Calu3 (cell line): ENCODE data around the gene CNOT6. TPM values are rescaled to one million over a fixed set of nuclear protein-coding genes. Genes with fewer than 3 reads are reported as not detected.
"Not testable (repeated sequence)": the region's sequence is repeated elsewhere in the genome, so short reads cannot be mapped to it uniquely, and the experiment has no call there.

Experiments used
- BruUV-seq: library from RNA; stranded (reverse); fragments of 400-500 nt; replicated peaks from 2 replicates; lab custom pipeline; 2021; lab: Mats Ljungman, UMichigan
- CTCF ChIA-PET: fragments of 300-600 bp; sonication (Branson Sonifier 250); formaldehyde crosslinking; loops from one replicate; lab custom pipeline; 2022; ENCODE audit warnings: antibody characterized with exemption; lab: Charles Lee
- DNase-seq: peaks from one replicate; pipeline ENCODE4 v3.0.0; 2022
- H3K27ac Mint-ChIP-seq: one replicate; pipeline ENCODE4 v1.8.0; 2022; ENCODE audit warnings: mixed read lengths; ENCODE audit not compliant: unreplicated experiment
- H3K27me3 Mint-ChIP-seq: one replicate; pipeline ENCODE4 v1.8.0; 2022; ENCODE audit warnings: mixed read lengths; ENCODE audit not compliant: unreplicated experiment
- H3K36me3 Mint-ChIP-seq: one replicate; pipeline ENCODE4 v1.8.0; 2022; ENCODE audit warnings: mild to moderate bottlenecking, moderate library complexity, mixed read lengths; ENCODE audit not compliant: insufficient read depth, unreplicated experiment
- H3K4me1 Mint-ChIP-seq: one replicate; pipeline ENCODE4 v1.8.0; 2022; ENCODE audit warnings: mild to moderate bottlenecking, low read depth, mixed read lengths; ENCODE audit not compliant: unreplicated experiment
- H3K4me3 Mint-ChIP-seq: one replicate; pipeline ENCODE4 v1.8.0; 2022; ENCODE audit warnings: mild to moderate bottlenecking, low read depth, moderate library complexity, mixed read lengths; ENCODE audit not compliant: unreplicated experiment
- H3K9me3 Mint-ChIP-seq: one replicate; pipeline ENCODE4 v1.8.0; 2022; ENCODE audit warnings: low read depth, mixed read lengths; ENCODE audit not compliant: unreplicated experiment
- intact Hi-C: fragments of 100-400 bp; cut with micrococcal nuclease; formaldehyde crosslinking; loops from one replicate; pipeline ENCODE4 v1.10.0; 2022; ENCODE audit not compliant: unreplicated experiment
- total RNA-seq: library from RNA; stranded (reverse); gene quantifications from 2 replicates; pipeline ENCODE4 v1.2.3, GENCODE V29; 2022
- TF ChIP-seq, protein P1 (sequence below): fragments of 200-600 bp; IDR thresholded peaks from one replicate; pipeline ENCODE4 v1.8.0; 2022; ENCODE audit warnings: antibody characterized with exemption; ENCODE audit not compliant: unreplicated experiment

CNOT6 gene
- total RNA-seq, 1 experiment from 2014 or later = 57.1 TPM

DNA sequence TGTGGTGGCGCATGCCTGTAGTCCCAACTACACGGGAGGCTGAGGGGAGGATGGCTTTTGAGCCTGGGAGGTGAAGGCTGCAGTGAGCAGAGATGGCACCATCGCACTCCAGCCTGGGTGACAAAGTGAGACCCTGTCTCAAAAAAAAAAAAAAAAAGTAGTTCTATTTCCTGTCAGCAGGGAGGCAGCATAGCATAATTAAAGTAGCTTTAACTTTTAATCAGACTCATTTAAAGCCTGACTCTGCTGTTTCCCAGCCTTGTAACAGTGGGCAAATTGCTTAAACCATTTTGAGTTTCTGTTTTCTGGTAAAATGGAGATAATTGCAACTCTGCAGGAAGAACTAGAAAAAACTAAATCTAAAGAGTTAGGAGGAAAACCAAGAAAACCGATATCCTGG, 31.2 kb downstream of the CNOT6 start:
- no peak overlapping the region for H3K27ac Mint-ChIP-seq
- no peak overlapping the region for H3K4me3 Mint-ChIP-seq
- H3K27me3 Mint-ChIP-seq = no peaks in the 10 kb centered on the region
- CTCF ChIA-PET = no interaction called here
- peaks cover 5% of the 10 kb centered on the region for H3K36me3 Mint-ChIP-seq
- H3K9me3 Mint-ChIP-seq = no peaks in the 10 kb centered on the region
- TF ChIP-seq, protein P1, sequence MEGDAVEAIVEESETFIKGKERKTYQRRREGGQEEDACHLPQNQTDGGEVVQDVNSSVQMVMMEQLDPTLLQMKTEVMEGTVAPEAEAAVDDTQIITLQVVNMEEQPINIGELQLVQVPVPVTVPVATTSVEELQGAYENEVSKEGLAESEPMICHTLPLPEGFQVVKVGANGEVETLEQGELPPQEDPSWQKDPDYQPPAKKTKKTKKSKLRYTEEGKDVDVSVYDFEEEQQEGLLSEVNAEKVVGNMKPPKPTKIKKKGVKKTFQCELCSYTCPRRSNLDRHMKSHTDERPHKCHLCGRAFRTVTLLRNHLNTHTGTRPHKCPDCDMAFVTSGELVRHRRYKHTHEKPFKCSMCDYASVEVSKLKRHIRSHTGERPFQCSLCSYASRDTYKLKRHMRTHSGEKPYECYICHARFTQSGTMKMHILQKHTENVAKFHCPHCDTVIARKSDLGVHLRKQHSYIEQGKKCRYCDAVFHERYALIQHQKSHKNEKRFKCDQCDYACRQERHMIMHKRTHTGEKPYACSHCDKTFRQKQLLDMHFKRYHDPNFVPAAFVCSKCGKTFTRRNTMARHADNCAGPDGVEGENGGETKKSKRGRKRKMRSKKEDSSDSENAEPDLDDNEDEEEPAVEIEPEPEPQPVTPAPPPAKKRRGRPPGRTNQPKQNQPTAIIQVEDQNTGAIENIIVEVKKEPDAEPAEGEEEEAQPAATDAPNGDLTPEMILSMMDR = no peak
- intact Hi-C loops = no loop called here
- DNase-seq = no peak
- no TSS peak for BruUV-seq
- H3K4me1 Mint-ChIP-seq = peaks cover 24% of the 10 kb centered on the region

DNA sequence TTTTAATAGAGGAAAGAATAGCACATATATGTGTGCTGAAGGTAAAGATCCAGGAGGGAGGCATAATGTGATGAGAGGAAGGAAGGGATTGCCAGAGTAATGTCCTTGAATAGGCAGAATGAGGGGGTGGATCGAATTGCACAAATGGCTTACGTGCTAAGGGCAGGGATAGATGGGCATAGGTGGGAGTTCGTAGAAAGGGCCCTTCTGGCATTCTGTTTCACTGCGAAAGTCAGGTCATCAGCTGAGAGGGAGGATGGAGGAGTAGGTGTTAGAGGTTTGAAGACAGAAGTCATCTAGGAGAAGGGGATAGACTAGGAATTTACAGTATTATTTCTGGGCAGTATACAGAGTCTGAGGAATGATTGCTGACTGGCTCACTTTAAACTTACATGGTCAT, 32.1 kb downstream of the CNOT6 start:
- Mint-ChIP-seq H3K9me3 (no peaks in the 10 kb centered on the region), H3K27me3 (no peaks in the 10 kb centered on the region), H3K4me1 (peaks cover 24% of the 10 kb centered on the region), H3K4me3 (no peak overlapping the region), H3K36me3 (peaks cover 5% of the 10 kb centered on the region), H3K27ac (no peak overlapping the region)
- CTCF ChIA-PET = no interaction called here
- BruUV-seq = no TSS peak
- intact Hi-C loops = no loop called here
- DNase-seq = no peak
- TF ChIP-seq, protein P1 = no peak

DNA sequence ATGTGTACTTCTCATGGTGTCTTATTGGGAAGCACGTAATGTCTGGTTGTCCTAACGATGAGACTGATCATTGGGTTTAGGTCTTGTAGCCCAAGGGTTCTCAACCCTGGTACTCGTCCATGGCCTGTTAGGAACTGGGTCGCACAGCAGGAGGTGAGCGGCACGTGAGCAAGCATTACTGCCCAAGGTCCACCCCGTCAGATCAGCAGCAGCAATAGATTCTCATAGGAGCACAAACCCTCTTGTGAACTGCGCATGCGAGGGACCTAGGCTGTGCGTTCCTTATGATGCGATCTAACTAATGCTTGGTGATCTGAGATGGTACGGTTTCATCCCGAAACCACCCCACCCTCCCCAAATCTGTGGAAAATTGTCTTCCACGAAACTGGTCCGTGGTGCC, 33.5 kb downstream of the CNOT6 start:
- TF ChIP-seq, protein P1 = no peak
- CTCF ChIA-PET = no interaction called here

DNA sequence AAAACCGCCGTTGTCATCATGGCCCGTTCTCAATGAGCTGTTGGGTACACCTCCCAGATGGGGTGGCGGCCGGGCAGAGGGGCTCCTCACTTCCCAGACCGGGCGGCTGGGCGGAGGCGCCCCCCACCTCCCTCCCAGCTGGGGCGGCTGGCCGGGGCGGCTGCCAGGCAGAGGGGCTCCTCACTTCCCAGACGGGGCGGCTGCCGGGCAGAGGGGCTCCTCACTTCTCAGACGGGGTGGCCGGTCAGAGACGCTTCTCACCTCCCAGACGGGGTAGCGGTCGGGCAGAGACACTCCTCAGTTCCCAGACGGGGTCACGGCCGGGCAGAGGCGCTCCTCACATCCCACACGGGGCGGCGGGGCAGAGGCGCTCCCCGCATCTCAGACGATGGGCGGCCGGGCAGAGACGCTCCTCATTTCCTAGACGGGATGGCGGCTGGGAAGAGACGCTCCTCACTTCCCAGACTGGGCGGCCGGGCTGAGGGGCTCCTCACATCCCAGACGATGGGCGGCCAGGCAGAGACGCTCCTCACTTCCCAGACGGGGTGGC, 36.9 kb downstream of the CNOT6 start:
- peaks cover 20% of the 10 kb centered on the region for H3K36me3 Mint-ChIP-seq
- not testable (repeated sequence) for H3K4me1 Mint-ChIP-seq, BruUV-seq

More for the DNA sequence above, 33.5 kb downstream of the CNOT6 start:
- Mint-ChIP-seq H3K27me3 (no peaks in the 10 kb centered on the region), H3K9me3 (no peaks in the 10 kb centered on the region), H3K4me3 (no peak overlapping the region), H3K27ac (no peak overlapping the region), H3K4me1 (peaks cover 19% of the 10 kb centered on the region), H3K36me3 (peaks cover 18% of the 10 kb centered on the region)
- BruUV-seq = no TSS peak
- intact Hi-C loops = no loop called here
- no peak for DNase-seq

DNA sequence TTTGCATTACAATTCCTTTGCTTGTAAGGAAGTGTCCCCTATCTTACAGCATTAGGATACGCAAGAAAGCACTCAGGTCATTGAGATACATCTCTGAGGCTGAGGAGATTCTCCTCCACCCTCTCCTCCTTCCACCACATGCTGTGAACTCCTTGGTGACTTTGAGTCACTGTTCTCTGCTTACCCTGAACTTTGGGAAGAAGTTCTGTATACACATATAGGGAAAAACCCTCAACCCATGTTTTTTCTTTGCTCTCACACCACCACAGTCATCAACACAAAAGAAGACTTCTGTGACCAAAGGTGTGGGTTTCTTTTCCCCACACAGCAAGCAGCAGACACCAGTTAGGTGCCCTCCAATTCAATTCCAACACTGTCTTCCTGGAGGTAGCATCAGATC, 38.1 kb downstream of the CNOT6 start:
- CTCF ChIA-PET = no interaction called here
- H3K4me1 Mint-ChIP-seq = no peaks in the 10 kb centered on the region
- no peak overlapping the region for H3K27ac Mint-ChIP-seq
- H3K27me3 Mint-ChIP-seq = no peaks in the 10 kb centered on the region
- no TSS peak for BruUV-seq
- DNase-seq = no peak
- H3K4me3 Mint-ChIP-seq = no peak overlapping the region
- no peaks in the 10 kb centered on the region for H3K9me3 Mint-ChIP-seq
- TF ChIP-seq, protein P1 = no peak
- intact Hi-C loops = no loop called here
- peaks cover 25% of the 10 kb centered on the region for H3K36me3 Mint-ChIP-seq

More for the DNA sequence above, 36.9 kb downstream of the CNOT6 start:
- DNase-seq, H3K27ac Mint-ChIP-seq, H3K27me3 Mint-ChIP-seq, H3K4me3 Mint-ChIP-seq, H3K9me3 Mint-ChIP-seq, intact Hi-C loops: not testable (repeated sequence)
- CTCF ChIA-PET = interaction anchor here (0.7 kb wide), 1 partner anchor 9 kb away, joined by 3 read pairs; no protein-coding TSS in a partner anchor
